GM12878 (cell line): ENCODE measurements around the gene CLECL1. TPM values are rescaled to one million over a fixed set of nuclear protein-coding genes. Genes with fewer than 3 reads are reported as not detected.
"Not testable (repeated sequence)": the region's sequence is repeated elsewhere in the genome, so short reads cannot be mapped to it uniquely, and the experiment has no call there.

Experiments used
- ATAC-seq: fragments of 200-7000 bp; cut with Tn5 transposase; 3 replicates; pipeline ENCODE4 v1.9.1; 2020; ENCODE audit warnings: mild to moderate bottlenecking, moderate library complexity
- BruUV-seq: library from RNA; stranded (reverse); fragments of 400-500 nt; replicated peaks from 2 replicates; lab custom pipeline; 2021; lab: Mats Ljungman, UMichigan
- CTCF ChIA-PET: fragments of 300-600 bp; sonication (Branson Sonifier 250); formaldehyde crosslinking; extraction: SDS; loops from one replicate; lab custom pipeline; 2021; ENCODE audit warnings: inconsistent platforms; lab: Yijun Ruan, JAX
- POLR2A ChIA-PET: fragments of 350-600 bp; formaldehyde crosslinking; extraction: SDS; loops from one replicate; lab custom pipeline; 2021; ENCODE audit warnings: inconsistent platforms; lab: Charles Lee
- RAD21 ChIA-PET: fragments of 300-600 bp; sonication (Branson Sonifier 250); formaldehyde crosslinking; loops from one replicate; lab custom pipeline; 2023; ENCODE audit warnings: antibody characterized with exemption; ENCODE audit not compliant: unreplicated experiment; lab: Charles Lee
- SMC1A ChIA-PET: fragments of 300-600 bp; sonication (Branson Sonifier 250); formaldehyde crosslinking; loops from one replicate; lab custom pipeline; 2023; ENCODE audit not compliant: unreplicated experiment, uncharacterized antibody; lab: Charles Lee
- DNase-seq: peaks from one replicate; pipeline ENCODE4 v3.0.0-alpha.2; 2011; ENCODE audit warnings: low read depth, low spot score
- FAIRE-seq: peaks from 3 replicates; lab custom pipeline; 2011; peaks lifted over from hg19 to GRCh38; lab: Jason Lieb, UNC
- H2AFZ ChIP-seq: 2 replicates; pipeline ENCODE4 v1.6.0; 2011; ENCODE audit warnings: low read depth, low read length, control low read depth; ENCODE audit not compliant: control insufficient read depth
- H3K27ac ChIP-seq: 2 replicates; pipeline ENCODE4 v1.5.1; 2011; ENCODE audit warnings: control low read depth; ENCODE audit not compliant: control insufficient read depth, insufficient read depth
- H3K27me3 ChIP-seq, 2 experiments: replicated peaks in 1 of 2; 2 replicates each; pipeline versions ENCODE4 v1.6.0 to v1.6.1; 2011; ENCODE audit warnings: low read length in 1 of 2; ENCODE audit not compliant: control insufficient read depth in 2 of 2, insufficient read depth in 2 of 2
- H3K36me3 ChIP-seq, 2 experiments: 2 replicates each; pipeline ENCODE4 v1.5.1; 2011; ENCODE audit warnings: low read length in 1 of 2; ENCODE audit not compliant: control insufficient read depth in 2 of 2, insufficient read depth in 2 of 2
- H3K4me1 ChIP-seq: 2 replicates; pipeline ENCODE4 v1.6.1; 2011; ENCODE audit warnings: mild to moderate bottlenecking, low read length, moderate library complexity, mixed read lengths; ENCODE audit not compliant: control insufficient read depth, insufficient read depth
- H3K4me2 ChIP-seq: 2 replicates; pipeline ENCODE4 v1.6.0; 2011; ENCODE audit warnings: control low read depth; ENCODE audit not compliant: control insufficient read depth, insufficient read depth
- H3K4me3 ChIP-seq: fragments of 200-600 bp; sonication (generic); 2 replicates; pipeline ENCODE4 v1.5.1; 2016
- H3K79me2 ChIP-seq: 2 replicates; pipeline ENCODE4 v1.6.0; 2011; ENCODE audit warnings: low read length; ENCODE audit not compliant: control insufficient read depth, insufficient read depth
- H3K9ac ChIP-seq: 2 replicates; pipeline ENCODE4 v1.8.0; 2011; ENCODE audit warnings: low read length, control low read depth, mixed read lengths; ENCODE audit not compliant: control insufficient read depth, insufficient read depth
- H3K9me3 ChIP-seq: replicated peaks from 3 replicates; pipeline ENCODE4 v1.5.1; 2011; ENCODE audit warnings: mild to moderate bottlenecking, low read length; ENCODE audit not compliant: control insufficient read depth, insufficient read depth
- H4K20me1 ChIP-seq: 2 replicates; pipeline ENCODE4 v1.6.0; 2011; ENCODE audit not compliant: control insufficient read depth, insufficient read depth
- BMI1 ChIP-seq: fragments of 450-650 bp; IDR thresholded peaks from 2 replicates; pipeline ENCODE4 v1.6.1; 2016; ENCODE audit warnings: mild to moderate bottlenecking, moderate library complexity, borderline replicate concordance
- MEF2A ChIP-seq: IDR thresholded peaks from 2 replicates; pipeline ENCODE4 v1.6.1; 2011; ENCODE audit warnings: low read depth, mild to moderate bottlenecking, low read length, moderate library complexity; ENCODE audit not compliant: insufficient read depth
- POLR2A ChIP-seq: IDR thresholded peaks from 2 replicates; pipeline ENCODE4 v1.6.1; 2011; ENCODE audit warnings: low read depth, mild to moderate bottlenecking, low read length
- RBBP5 ChIP-seq: fragments of 200-600 bp; sonication (generic); conservative IDR thresholded peaks from 2 replicates; pipeline ENCODE4 v1.6.1; 2016
- TBL1XR1 ChIP-seq: IDR thresholded peaks from 2 replicates; pipeline ENCODE4 v1.6.1; 2012; ENCODE audit warnings: low read depth, low read length, improper control_type of control experiment
- USF2 ChIP-seq: IDR thresholded peaks from 2 replicates; pipeline ENCODE4 v1.6.1; 2011; ENCODE audit warnings: low read depth, low read length, improper control_type of control experiment, borderline replicate concordance
- ZBTB11 ChIP-seq: fragments of 450-650 bp; formaldehyde crosslinking; IDR thresholded peaks from 2 replicates; pipeline ENCODE4 v1.5.0; 2022; ENCODE audit warnings: mild to moderate bottlenecking, missing genetic modification characterization
- ZNF274 ChIP-seq: IDR thresholded peaks from one replicate; pipeline ENCODE4 v1.8.0; 2011; ENCODE audit not compliant: insufficient read length, insufficient read depth
- WGBS: methylation state at CpG from one replicate; pipeline ENCODE4 v1.1.6; 2016; ENCODE audit warnings: low lambda C conversion rate; ENCODE audit not compliant: insufficient replicate concordance, insufficient coverage; ENCODE audit errors: missing lambda C conversion rate; 5-methylcytosine and 5-hydroxymethylcytosine counted together
- in situ Hi-C: fragments of 300-500 bp; cut with MboI; formaldehyde crosslinking; loops from 9 replicates; pipeline ENCODE4 v1.14.3; 2018; ENCODE audit warnings: mixed read lengths
- intact Hi-C: fragments of 100-400 bp; cut with micrococcal nuclease; formaldehyde crosslinking; loops from one replicate; pipeline ENCODE4 v1.14.2; 2022; ENCODE audit not compliant: unreplicated experiment
- polyA plus RNA-seq, 11 experiments: library from polyadenylated mRNA; depleted of rRNA in 4 of 11; unstranded in 6 of 11; stranded (reverse) in 5 of 11; fragments of >200 nt; fragmentation: Nextera tagmentation in 4 of 11; fragmentation: Illumina TruSeq in 1 of 11; extraction: Ambion mirVana in 4 of 11; extraction: Trizol in 1 of 11; gene quantifications; 1 replicate in 1 of 11; 2 replicates in 10 of 11; pipeline versions ENCODE4 v1.2.1 to v1.2.3, GENCODE V29; 2011 to 2016; ENCODE audit warnings: inconsistent platforms in 2 of 11, missing spikeins in 2 of 11, low read depth in 1 of 11
- total RNA-seq, 4 experiments: library from RNA; depleted of rRNA in 3 of 4; stranded (reverse); fragments of >200 nt in 3 of 4; fragmentation: Illumina TruSeq in 1 of 4; extraction: Trizol in 1 of 4; gene quantifications; 2 replicates each; pipeline versions ENCODE4 v1.2.1 to v1.2.3, GENCODE V29; 2013 to 2021
- TF ChIP-seq, protein P1 (sequence below): fragments of 450-650 bp; IDR thresholded peaks from 2 replicates; pipeline ENCODE4 v1.6.1; 2017; ENCODE audit warnings: mild to moderate bottlenecking, moderate library complexity

Gene CLECL1
- total and polyA plus RNA-seq, 10 of the 15 experiments (the other 5 are each of a cell fraction or from before 2014, with no cell fraction given), result 4.6 to 56.5 (median 46.4) TPM

- TF ChIP-seq, protein P1, sequence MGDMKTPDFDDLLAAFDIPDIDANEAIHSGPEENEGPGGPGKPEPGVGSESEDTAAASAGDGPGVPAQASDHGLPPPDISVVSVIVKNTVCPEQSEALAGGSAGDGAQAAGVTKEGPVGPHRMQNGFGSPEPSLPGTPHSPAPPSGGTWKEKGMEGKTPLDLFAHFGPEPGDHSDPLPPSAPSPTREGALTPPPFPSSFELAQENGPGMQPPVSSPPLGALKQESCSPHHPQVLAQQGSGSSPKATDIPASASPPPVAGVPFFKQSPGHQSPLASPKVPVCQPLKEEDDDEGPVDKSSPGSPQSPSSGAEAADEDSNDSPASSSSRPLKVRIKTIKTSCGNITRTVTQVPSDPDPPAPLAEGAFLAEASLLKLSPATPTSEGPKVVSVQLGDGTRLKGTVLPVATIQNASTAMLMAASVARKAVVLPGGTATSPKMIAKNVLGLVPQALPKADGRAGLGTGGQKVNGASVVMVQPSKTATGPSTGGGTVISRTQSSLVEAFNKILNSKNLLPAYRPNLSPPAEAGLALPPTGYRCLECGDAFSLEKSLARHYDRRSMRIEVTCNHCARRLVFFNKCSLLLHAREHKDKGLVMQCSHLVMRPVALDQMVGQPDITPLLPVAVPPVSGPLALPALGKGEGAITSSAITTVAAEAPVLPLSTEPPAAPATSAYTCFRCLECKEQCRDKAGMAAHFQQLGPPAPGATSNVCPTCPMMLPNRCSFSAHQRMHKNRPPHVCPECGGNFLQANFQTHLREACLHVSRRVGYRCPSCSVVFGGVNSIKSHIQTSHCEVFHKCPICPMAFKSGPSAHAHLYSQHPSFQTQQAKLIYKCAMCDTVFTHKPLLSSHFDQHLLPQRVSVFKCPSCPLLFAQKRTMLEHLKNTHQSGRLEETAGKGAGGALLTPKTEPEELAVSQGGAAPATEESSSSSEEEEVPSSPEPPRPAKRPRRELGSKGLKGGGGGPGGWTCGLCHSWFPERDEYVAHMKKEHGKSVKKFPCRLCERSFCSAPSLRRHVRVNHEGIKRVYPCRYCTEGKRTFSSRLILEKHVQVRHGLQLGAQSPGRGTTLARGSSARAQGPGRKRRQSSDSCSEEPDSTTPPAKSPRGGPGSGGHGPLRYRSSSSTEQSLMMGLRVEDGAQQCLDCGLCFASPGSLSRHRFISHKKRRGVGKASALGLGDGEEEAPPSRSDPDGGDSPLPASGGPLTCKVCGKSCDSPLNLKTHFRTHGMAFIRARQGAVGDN, result no peak
- no peak for TF ChIP-seq ZNF274
- TF ChIP-seq USF2, result no peak
- TF ChIP-seq POLR2A, result no peak
- TF ChIP-seq TBL1XR1, result no peak
- no peak for TF ChIP-seq ZBTB11 (CRISPR knock-in tag)
- TF ChIP-seq RBBP5, result no peak
- TF ChIP-seq MEF2A, result no peak
- no peak for TF ChIP-seq BMI1
These were observed 47.0 kb downstream of the CLECL1 start (continued) for GRCh38 chr12:9685915-9686314.

DNA sequence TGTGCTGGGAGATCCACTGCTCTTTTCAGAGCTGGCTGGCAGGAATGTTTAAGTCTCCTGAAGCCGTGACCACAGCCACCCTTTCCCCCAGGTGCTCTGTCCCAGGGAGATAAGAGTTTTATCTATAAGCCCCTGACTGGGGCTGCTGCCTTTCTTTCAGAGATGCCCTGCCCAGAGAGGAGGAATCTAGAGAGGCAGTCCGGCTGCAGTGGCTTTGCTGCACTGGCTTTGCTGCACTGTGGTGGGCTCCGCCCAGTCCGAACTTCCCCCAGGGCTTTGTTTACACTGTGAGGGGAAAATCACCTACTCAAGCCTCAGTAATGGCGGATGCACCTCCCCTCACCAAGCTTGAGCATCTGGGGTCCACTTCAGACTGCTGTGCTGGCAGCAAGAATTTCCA is 47.5 kb downstream of the CLECL1 start:
- 67% methylated on average over 5 of the region's 5 CpGs for whole genome bisulfite sequencing
- Histone ChIP-seq H3K9me3 (peaks cover 21% of the 10 kb centered on the region), H3K36me3 (peaks cover 0 to 31% of the 10 kb centered on the region in 2 experiments; a peak in 2 of 4 replicates), H3K79me2 (peaks cover 39% of the 10 kb centered on the region)
- H3K4me3 ChIP-seq, H3K9ac ChIP-seq, H3K27me3 ChIP-seq, H3K27ac ChIP-seq, H4K20me1 ChIP-seq, H2AFZ ChIP-seq, intact Hi-C loops, POLR2A ChIA-PET, ATAC-seq, FAIRE-seq, DNase-seq, BruUV-seq, in situ Hi-C loops, H3K4me2 ChIP-seq, H3K4me1 ChIP-seq, RAD21 ChIA-PET: not testable (repeated sequence)
- SMC1A ChIA-PET, result interaction anchor here (1.4 kb wide), 1 partner anchor 23 kb away, joined by 4 read pairs; no protein-coding TSS in a partner anchor
- CTCF ChIA-PET, result interaction anchor here (1.4 to 5.0 kb wide), 2 partner anchors 22 to 29 kb away, joined by 4 to 24 read pairs; no protein-coding TSS in a partner anchor
